WTC11 (cell line): ENCODE results near the gene KCNQ2. TPM values are rescaled to one million over a fixed set of nuclear protein-coding genes. Genes with fewer than 3 reads are reported as not detected.

Experiments used
- ATAC-seq: fragments of 200-7000 bp; cut with Tn5 transposase; 2 replicates; pipeline ENCODE4 v1.10.0; 2021; ENCODE audit warnings: mild to moderate bottlenecking, moderate library complexity
- CTCF ChIA-PET: fragments of 300-600 bp; sonication (Branson Sonifier 250); formaldehyde crosslinking; loops from one replicate; lab custom pipeline; 2021; ENCODE audit warnings: antibody characterized with exemption; lab: Charles Lee
- POLR2A ChIA-PET: fragments of 350-600 bp; sonication (Branson Sonifier 250); formaldehyde crosslinking; loops from one replicate; lab custom pipeline; 2021; ENCODE audit warnings: antibody characterized with exemption; lab: Charles Lee
- DNase-seq: peaks from one replicate; pipeline ENCODE4 v3.0.0; 2021; ENCODE audit warnings: low spot score
- H3K27ac Mint-ChIP-seq: 2 replicates; pipeline ENCODE4 v1.8.0; 2021; ENCODE audit warnings: mixed read lengths
- H3K27me3 Mint-ChIP-seq: 2 replicates; pipeline ENCODE4 v1.8.0; 2021; ENCODE audit warnings: low read depth, mild to moderate bottlenecking, moderate library complexity, mixed read lengths
- H3K36me3 Mint-ChIP-seq: 2 replicates; pipeline ENCODE4 v1.8.0; 2021; ENCODE audit warnings: mixed read lengths
- H3K4me1 Mint-ChIP-seq: 2 replicates; pipeline ENCODE4 v1.8.0; 2022; ENCODE audit warnings: mixed read lengths
- H3K4me3 Mint-ChIP-seq: 2 replicates; pipeline ENCODE4 v1.8.0; 2021; ENCODE audit warnings: mild to moderate bottlenecking, moderate library complexity, mixed read lengths
- H3K9me3 Mint-ChIP-seq: 2 replicates; pipeline ENCODE4 v1.8.0; 2021; ENCODE audit warnings: mixed read lengths
- CREM ChIP-seq: sonication (generic); formaldehyde crosslinking; IDR thresholded peaks from 2 replicates; pipeline ENCODE4 v1.8.1; 2022; ENCODE audit warnings: mild to moderate bottlenecking, missing genetic modification reagents, moderate library complexity
- GTF2I ChIP-seq: fragments of 250-450 bp; sonication (Bioruptor Pico); conservative IDR thresholded peaks from 2 replicates; pipeline ENCODE4 v1.4.0; 2021; ENCODE audit warnings: mild to moderate bottlenecking
- HMGA2 ChIP-seq: fragments of 250-450 bp; sonication (Bioruptor Pico); IDR thresholded peaks from 2 replicates; pipeline ENCODE4 v1.4.0; 2021; ENCODE audit warnings: mild to moderate bottlenecking, moderate library complexity
- MLX ChIP-seq: sonication (generic); formaldehyde crosslinking; IDR thresholded peaks from 2 replicates; pipeline ENCODE4 v1.8.1; 2023; ENCODE audit warnings: mild to moderate bottlenecking, missing genetic modification reagents, moderate library complexity
- MYBL2 ChIP-seq: sonication (generic); formaldehyde crosslinking; IDR thresholded peaks from 2 replicates; pipeline ENCODE4 v1.8.1; 2023; ENCODE audit warnings: mild to moderate bottlenecking, moderate library complexity, missing genetic modification reagents
- NFATC4 ChIP-seq: fragments of 250-450 bp; sonication (Bioruptor Pico); IDR thresholded peaks from 2 replicates; pipeline ENCODE4 v1.9.0; 2021; ENCODE audit warnings: mild to moderate bottlenecking
- NFE2L1 ChIP-seq: sonication (generic); formaldehyde crosslinking; IDR thresholded peaks from 2 replicates; pipeline ENCODE4 v1.8.1; 2023; ENCODE audit warnings: missing genetic modification reagents
- NR2C2 ChIP-seq: sonication (generic); formaldehyde crosslinking; IDR thresholded peaks from 2 replicates; pipeline ENCODE4 v1.8.0; 2022; ENCODE audit warnings: mild to moderate bottlenecking, missing genetic modification reagents
- PRRX2 ChIP-seq: fragments of 250-450 bp; sonication (Bioruptor Pico); IDR thresholded peaks from 2 replicates; pipeline ENCODE4 v1.8.0; 2021; ENCODE audit warnings: mild to moderate bottlenecking
- STAT6 ChIP-seq: sonication (generic); formaldehyde crosslinking; conservative IDR thresholded peaks from 2 replicates; pipeline ENCODE4 v1.8.1; 2023; ENCODE audit warnings: mild to moderate bottlenecking, low read depth, missing genetic modification reagents, moderate library complexity
- TEAD1 ChIP-seq: sonication (generic); formaldehyde crosslinking; IDR thresholded peaks from 2 replicates; pipeline ENCODE4 v1.8.0; 2022; ENCODE audit warnings: mild to moderate bottlenecking, missing genetic modification reagents
- ZNF263 ChIP-seq: sonication (generic); formaldehyde crosslinking; IDR thresholded peaks from 2 replicates; pipeline ENCODE4 v1.8.1; 2022; ENCODE audit warnings: low read depth, mild to moderate bottlenecking, moderate library complexity, missing genetic modification reagents
- total RNA-seq: library from RNA; stranded (reverse); gene quantifications from 3 replicates; pipeline ENCODE4 v1.2.3, GENCODE V29; 2021
- TF ChIP-seq, protein P1 (sequence below): fragments of 250-450 bp; sonication (Bioruptor Pico); IDR thresholded peaks from 2 replicates; pipeline ENCODE4 v2.1.2; 2022; ENCODE audit warnings: mild to moderate bottlenecking, moderate library complexity
- TF ChIP-seq, protein P2 (sequence below): sonication (generic); formaldehyde crosslinking; IDR thresholded peaks from 2 replicates; pipeline ENCODE4 v1.8.1; 2023; ENCODE audit warnings: mild to moderate bottlenecking, missing genetic modification reagents, moderate library complexity
- TF ChIP-seq, protein P3 (sequence below): sonication (generic); formaldehyde crosslinking; IDR thresholded peaks from 2 replicates; pipeline ENCODE4 v1.8.0; 2022; ENCODE audit warnings: mild to moderate bottlenecking, missing genetic modification reagents

Gene KCNQ2
- total RNA-seq, 1 experiment from 2014 or later = 99.8 TPM

DNA sequence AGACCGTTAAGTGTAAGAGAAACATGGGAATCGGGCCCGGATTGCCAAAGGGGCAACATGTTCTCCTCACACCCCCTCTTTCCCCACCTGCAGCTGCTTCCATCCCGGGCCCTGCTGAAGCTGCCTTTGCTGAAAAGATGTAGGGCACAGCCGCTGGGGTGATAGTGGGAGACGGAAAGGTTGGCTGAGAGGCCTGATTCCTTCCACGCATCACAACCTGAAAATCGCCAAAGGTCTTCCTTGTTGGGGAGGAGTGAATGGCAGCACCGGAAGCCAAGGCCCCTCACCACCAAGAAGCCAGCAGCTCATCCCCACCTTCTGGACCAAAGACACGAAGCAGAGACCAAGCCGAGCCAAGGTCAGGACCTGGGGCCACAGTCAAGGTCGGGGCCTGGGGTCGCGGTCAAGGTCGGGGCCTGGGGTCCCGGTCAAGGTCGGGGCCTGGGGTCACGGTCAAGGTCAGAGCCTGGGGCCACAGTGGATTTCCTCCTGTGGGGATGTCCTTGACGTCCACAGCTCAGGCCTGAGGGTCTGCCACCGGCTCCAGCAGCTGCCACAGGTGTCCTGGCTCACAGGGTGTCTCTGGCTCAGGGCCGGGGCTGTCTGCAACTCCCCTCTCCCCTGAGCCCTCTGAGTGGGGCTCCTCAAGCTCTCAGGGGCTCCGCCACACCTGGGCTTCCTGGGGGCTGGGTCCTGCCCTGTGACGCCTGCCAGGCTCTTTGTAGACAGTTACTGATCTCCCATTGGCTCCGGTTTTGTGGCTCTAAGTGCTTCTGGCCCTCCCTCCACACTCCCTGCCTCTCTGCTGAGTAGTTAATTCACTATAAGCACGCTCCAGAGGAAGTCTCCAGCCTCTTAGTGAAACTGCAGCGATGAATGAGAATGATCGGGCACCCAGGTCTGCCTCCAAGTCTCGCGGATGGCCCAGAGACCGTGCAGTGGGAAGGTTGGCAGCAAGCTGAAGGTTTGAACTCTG is 105.8 kb downstream of the KCNQ2 start (continued):
- TF ChIP-seq, protein P1, sequence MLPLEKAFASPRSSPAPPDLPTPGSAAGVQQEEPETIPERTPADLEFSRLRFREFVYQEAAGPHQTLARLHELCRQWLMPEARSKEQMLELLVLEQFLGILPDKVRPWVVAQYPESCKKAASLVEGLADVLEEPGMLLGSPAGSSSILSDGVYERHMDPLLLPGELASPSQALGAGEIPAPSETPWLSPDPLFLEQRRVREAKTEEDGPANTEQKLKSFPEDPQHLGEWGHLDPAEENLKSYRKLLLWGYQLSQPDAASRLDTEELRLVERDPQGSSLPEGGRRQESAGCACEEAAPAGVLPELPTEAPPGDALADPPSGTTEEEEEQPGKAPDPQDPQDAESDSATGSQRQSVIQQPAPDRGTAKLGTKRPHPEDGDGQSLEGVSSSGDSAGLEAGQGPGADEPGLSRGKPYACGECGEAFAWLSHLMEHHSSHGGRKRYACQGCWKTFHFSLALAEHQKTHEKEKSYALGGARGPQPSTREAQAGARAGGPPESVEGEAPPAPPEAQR (CRISPR knock-in tag) = no peak
- TF ChIP-seq MYBL2 (CRISPR knock-in tag) (no peak), GTF2I (CRISPR knock-in tag) (no peak), HMGA2 (CRISPR knock-in tag) (no peak), PRRX2 (CRISPR knock-in tag) (no peak), STAT6 (CRISPR knock-in tag) (no peak), CREM (CRISPR knock-in tag) (no peak), MLX (CRISPR knock-in tag) (no peak), NFATC4 (CRISPR knock-in tag) (no peak), NR2C2 (CRISPR knock-in tag) (no peak), NFE2L1 (no peak), TEAD1 (CRISPR knock-in tag) (no peak)
- TF ChIP-seq, protein P2, sequence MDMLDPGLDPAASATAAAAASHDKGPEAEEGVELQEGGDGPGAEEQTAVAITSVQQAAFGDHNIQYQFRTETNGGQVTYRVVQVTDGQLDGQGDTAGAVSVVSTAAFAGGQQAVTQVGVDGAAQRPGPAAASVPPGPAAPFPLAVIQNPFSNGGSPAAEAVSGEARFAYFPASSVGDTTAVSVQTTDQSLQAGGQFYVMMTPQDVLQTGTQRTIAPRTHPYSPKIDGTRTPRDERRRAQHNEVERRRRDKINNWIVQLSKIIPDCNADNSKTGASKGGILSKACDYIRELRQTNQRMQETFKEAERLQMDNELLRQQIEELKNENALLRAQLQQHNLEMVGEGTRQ (CRISPR knock-in tag) = no peak

DNA sequence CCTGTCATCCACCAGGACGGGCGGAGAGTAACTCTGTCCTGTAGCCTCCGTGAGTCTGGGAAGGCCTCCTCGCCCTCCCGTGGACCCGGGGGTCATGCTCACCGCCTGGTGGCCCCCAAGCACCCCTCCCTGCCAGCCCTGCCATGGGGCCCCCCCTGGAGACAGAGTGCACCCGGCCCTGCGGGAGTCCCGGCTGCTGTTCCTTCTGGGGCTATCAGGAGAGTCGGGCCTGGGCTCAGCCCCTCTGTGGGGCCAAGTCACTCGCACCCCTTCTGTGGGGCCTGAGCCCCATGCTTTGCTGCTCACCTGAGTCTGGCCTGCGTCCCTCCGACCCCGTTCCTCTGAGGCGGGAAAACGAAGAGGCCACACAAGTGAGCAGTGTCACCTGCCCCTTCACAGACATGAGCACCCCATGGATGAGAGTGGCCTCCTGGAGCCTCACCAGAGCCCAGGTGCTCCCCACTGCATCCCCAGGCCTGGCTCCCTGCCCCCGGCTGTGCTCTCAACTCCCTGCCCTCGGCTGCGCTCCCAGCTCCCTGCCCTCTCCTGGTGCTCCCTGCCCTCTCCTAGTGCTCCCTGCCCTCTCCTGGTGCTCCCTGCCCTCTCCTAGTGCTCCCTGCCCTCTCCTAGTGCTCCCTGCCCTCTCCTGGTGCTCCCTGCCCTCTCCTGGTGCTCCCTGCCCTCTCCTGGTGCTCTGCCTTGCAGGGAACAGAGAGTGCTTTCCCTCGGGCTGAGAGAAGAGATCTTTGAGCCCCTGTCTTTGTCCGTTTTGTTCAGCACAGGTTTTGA is 106.7 kb downstream of the KCNQ2 start:
- Mint-ChIP-seq H3K4me1 (peaks cover 12% of the 10 kb centered on the region), H3K36me3 (no peaks in the 10 kb centered on the region), H3K27ac (no peak overlapping the region), H3K4me3 (no peak overlapping the region), H3K9me3 (no peaks in the 10 kb centered on the region), H3K27me3 (peaks cover 9% of the 10 kb centered on the region)
- ChIA-PET CTCF (interaction anchor here (0.7 to 2.6 kb wide), 3 partner anchors 12 to 24 kb away, joined by 3 to 21 read pairs (median 9); no protein-coding TSS in a partner anchor), POLR2A (no interaction called here)
- ATAC-seq (no peak), DNase-seq (no peak)
- TF ChIP-seq ZNF263 (CRISPR knock-in tag) = peak; percentile 91
- TF ChIP-seq, protein P3, sequence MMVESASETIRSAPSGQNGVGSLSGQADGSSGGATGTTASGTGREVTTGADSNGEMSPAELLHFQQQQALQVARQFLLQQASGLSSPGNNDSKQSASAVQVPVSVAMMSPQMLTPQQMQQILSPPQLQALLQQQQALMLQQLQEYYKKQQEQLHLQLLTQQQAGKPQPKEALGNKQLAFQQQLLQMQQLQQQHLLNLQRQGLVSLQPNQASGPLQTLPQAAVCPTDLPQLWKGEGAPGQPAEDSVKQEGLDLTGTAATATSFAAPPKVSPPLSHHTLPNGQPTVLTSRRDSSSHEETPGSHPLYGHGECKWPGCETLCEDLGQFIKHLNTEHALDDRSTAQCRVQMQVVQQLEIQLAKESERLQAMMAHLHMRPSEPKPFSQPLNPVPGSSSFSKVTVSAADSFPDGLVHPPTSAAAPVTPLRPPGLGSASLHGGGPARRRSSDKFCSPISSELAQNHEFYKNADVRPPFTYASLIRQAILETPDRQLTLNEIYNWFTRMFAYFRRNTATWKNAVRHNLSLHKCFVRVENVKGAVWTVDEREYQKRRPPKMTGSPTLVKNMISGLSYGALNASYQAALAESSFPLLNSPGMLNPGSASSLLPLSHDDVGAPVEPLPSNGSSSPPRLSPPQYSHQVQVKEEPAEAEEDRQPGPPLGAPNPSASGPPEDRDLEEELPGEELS = no peak
